H9 (cell line): ENCODE data around the gene GEMIN4. TPM values are rescaled to one million over a fixed set of nuclear protein-coding genes. Genes with fewer than 3 reads are reported as not detected.

Experiments used
- DNase-seq: peaks from one replicate; pipeline ENCODE4 v3.0.0-alpha.2; 2017
- H2AFZ ChIP-seq: one replicate; pipeline ENCODE4 v1.6.1; 2013; ENCODE audit warnings: mild to moderate bottlenecking, low read length, control low read depth, moderate library complexity
- H2AK5ac ChIP-seq: 2 replicates; pipeline ENCODE4 v1.6.1; 2013; ENCODE audit warnings: low read length, control low read depth, mixed read lengths; ENCODE audit not compliant: insufficient read length
- H2BK120ac ChIP-seq: one replicate; pipeline ENCODE4 v1.6.1; 2013; ENCODE audit warnings: low read depth, mild to moderate bottlenecking, low read length, control low read depth, inconsistent platforms; ENCODE audit not compliant: poor library complexity, severe bottlenecking
- H2BK12ac ChIP-seq: 2 replicates; pipeline ENCODE4 v1.6.1; 2013; ENCODE audit warnings: low read length, control low read depth, mixed read lengths, low read depth; ENCODE audit not compliant: insufficient read length
- H2BK15ac ChIP-seq: 2 replicates; pipeline ENCODE4 v1.6.1; 2013; ENCODE audit warnings: low read depth, low read length, control low read depth
- H2BK20ac ChIP-seq: one replicate; pipeline ENCODE4 v1.6.1; 2013; ENCODE audit warnings: low read depth, mild to moderate bottlenecking, low read length, control low read depth, inconsistent platforms; ENCODE audit not compliant: poor library complexity, severe bottlenecking
- H2BK5ac ChIP-seq: 2 replicates; pipeline ENCODE4 v1.6.1; 2013; ENCODE audit warnings: low read length, control low read depth, mixed read lengths; ENCODE audit not compliant: insufficient read length
- H3K14ac ChIP-seq: 2 replicates; pipeline ENCODE4 v1.6.1; 2013; ENCODE audit warnings: low read length, control low read depth; ENCODE audit not compliant: insufficient read depth
- H3K18ac ChIP-seq: 2 replicates; pipeline ENCODE4 v1.6.1; 2013; ENCODE audit warnings: low read depth, mild to moderate bottlenecking, mixed read lengths, low read length, control low read depth; ENCODE audit not compliant: insufficient read length
- H3K23ac ChIP-seq: 2 replicates; pipeline ENCODE4 v1.6.1; 2013; ENCODE audit warnings: low read length, control low read depth, mixed read lengths, low read depth; ENCODE audit not compliant: insufficient read length
- H3K23me2 ChIP-seq: 2 replicates; pipeline ENCODE4 v1.6.1; 2013; ENCODE audit warnings: low read depth, mild to moderate bottlenecking, mixed read lengths, low read length, control low read depth; ENCODE audit not compliant: insufficient read length, poor library complexity, severe bottlenecking
- H3K27ac ChIP-seq: 2 replicates; pipeline ENCODE4 v1.5.1; 2013; ENCODE audit warnings: low read length, control low read depth, mixed read lengths, low read depth; ENCODE audit not compliant: insufficient read length
- H3K27me3 ChIP-seq: 2 replicates; pipeline ENCODE4 v1.6.1; 2013; ENCODE audit warnings: low read length, control low read depth, inconsistent platforms; ENCODE audit not compliant: insufficient read depth
- H3K4ac ChIP-seq: 2 replicates; pipeline ENCODE4 v1.6.1; 2013; ENCODE audit warnings: low read depth, mild to moderate bottlenecking, control low read depth, inconsistent platforms, low read length, moderate library complexity
- H3K4me1 ChIP-seq: 2 replicates; pipeline ENCODE4 v1.6.1; 2013; ENCODE audit warnings: low read length, control low read depth, inconsistent platforms; ENCODE audit not compliant: insufficient read depth
- H3K4me2 ChIP-seq: 2 replicates; pipeline ENCODE4 v1.6.1; 2013; ENCODE audit warnings: low read length, control low read depth, mixed read lengths; ENCODE audit not compliant: insufficient read length, insufficient read depth
- H3K56ac ChIP-seq: 2 replicates; pipeline ENCODE4 v1.6.1; 2013; ENCODE audit warnings: low read depth, mild to moderate bottlenecking, mixed read lengths, low read length, control low read depth; ENCODE audit not compliant: insufficient read length
- H3K79me1 ChIP-seq: 2 replicates; pipeline ENCODE4 v1.6.1; 2013; ENCODE audit warnings: low read depth, mild to moderate bottlenecking, moderate library complexity, low read length, control low read depth, inconsistent platforms; ENCODE audit not compliant: insufficient read depth, poor library complexity, severe bottlenecking
- H3K79me2 ChIP-seq: 2 replicates; pipeline ENCODE4 v1.6.1; 2013; ENCODE audit warnings: low read length, control low read depth, inconsistent platforms; ENCODE audit not compliant: insufficient read depth
- H3K9ac ChIP-seq: 2 replicates; pipeline ENCODE4 v1.6.1; 2013; ENCODE audit warnings: low read length, control low read depth, mixed read lengths; ENCODE audit not compliant: insufficient read length; ENCODE audit errors: extremely low read depth
- H3K9me3 ChIP-seq: one replicate; pipeline ENCODE4 v1.6.1; 2013; ENCODE audit warnings: low read depth, low read length, inconsistent platforms; ENCODE audit not compliant: control insufficient read depth
- H3T11ph ChIP-seq: one replicate; pipeline ENCODE4 v1.6.1; 2013; ENCODE audit warnings: mild to moderate bottlenecking, low read length, control low read depth, inconsistent platforms
- H4K20me1 ChIP-seq: one replicate; pipeline ENCODE4 v1.6.1; 2013; ENCODE audit not compliant: control insufficient read depth, insufficient read length, insufficient read depth
- H4K5ac ChIP-seq: 2 replicates; pipeline ENCODE4 v1.6.1; 2013; ENCODE audit warnings: low read depth, mild to moderate bottlenecking, mixed read lengths, low read length, control low read depth; ENCODE audit not compliant: insufficient read length
- H4K8ac ChIP-seq: replicated peaks from 2 replicates; pipeline ENCODE4 v1.6.1; 2013; ENCODE audit warnings: low read length, control low read depth, mixed read lengths, low read depth; ENCODE audit not compliant: insufficient read length
- H4K91ac ChIP-seq: 2 replicates; pipeline ENCODE4 v1.6.1; 2013; ENCODE audit warnings: low read depth, mild to moderate bottlenecking, moderate library complexity, mixed read lengths, low read length, control low read depth; ENCODE audit not compliant: insufficient read length
- H3K27ac Mint-ChIP-seq, 3 experiments: 2 replicates in 2 of 3; 3 replicates in 1 of 3; pipeline ENCODE4 v1.8.0; 2020 to 2021; ENCODE audit warnings: mixed read lengths in 3 of 3, mild to moderate bottlenecking in 1 of 3, moderate library complexity in 1 of 3
- H3K27me3 Mint-ChIP-seq: 2 replicates; pipeline ENCODE4 v1.8.0; 2021; ENCODE audit warnings: low read depth, mild to moderate bottlenecking, moderate library complexity, mixed read lengths
- H3K36me3 Mint-ChIP-seq, 3 experiments: 2 replicates in 2 of 3; 3 replicates in 1 of 3; pipeline ENCODE4 v1.8.0; 2020 to 2021; ENCODE audit warnings: low read depth in 3 of 3, mixed read lengths in 3 of 3; ENCODE audit not compliant: insufficient read depth in 1 of 3
- H3K4me1 Mint-ChIP-seq, 2 experiments: 2 replicates each; pipeline ENCODE4 v1.8.0; 2020; ENCODE audit warnings: mixed read lengths in 2 of 2
- H3K4me3 Mint-ChIP-seq, 2 experiments: 2 replicates in 1 of 2; 3 replicates in 1 of 2; pipeline ENCODE4 v1.8.0; 2020 to 2021; ENCODE audit warnings: mild to moderate bottlenecking in 2 of 2, mixed read lengths in 2 of 2, moderate library complexity in 1 of 2
- H3K9me3 Mint-ChIP-seq, 2 experiments: 2 replicates in 1 of 2; 3 replicates in 1 of 2; pipeline ENCODE4 v1.8.0; 2020; ENCODE audit warnings: mild to moderate bottlenecking in 2 of 2, mixed read lengths in 2 of 2, moderate library complexity in 1 of 2
- CTCF ChIP-seq: fragments of 200-600 bp; sonication (generic); conservative IDR thresholded peaks from 3 replicates; pipeline ENCODE4 v1.8.0; 2021; ENCODE audit warnings: antibody characterized with exemption, mild to moderate bottlenecking
- WGBS: extraction: QIAGEN DNeasy Blood & Tissue Kit; methylation state at CpG from one replicate; pipeline ENCODE4 v1.1.7; 2013; ENCODE audit warnings: missing lambda C conversion rate, low lambda C conversion rate, mixed read lengths; ENCODE audit not compliant: insufficient read length; ENCODE audit errors: extremely low coverage; 5-methylcytosine and 5-hydroxymethylcytosine counted together
- total RNA-seq: library from RNA; stranded (reverse); gene quantifications from 2 replicates; pipeline ENCODE4 v1.2.1, GENCODE V29; 2021

GEMIN4 gene
- total RNA-seq, 1 experiment from 2014 or later = 56.8 TPM

GRCh38 chr17:788551-788950, 36.5 kb upstream of the GEMIN4 start:
- Histone ChIP-seq H3K56ac (no peak overlapping the region), H2AFZ (no peak overlapping the region), H3K79me2 (peaks cover 3% of the 10 kb centered on the region; the same call in 1 of the 2 replicates), H3K27ac (no peak overlapping the region), H3K23me2 (no peaks in the 10 kb centered on the region), H3K23ac (no peak overlapping the region), H3K79me1 (peaks cover 4% of the 10 kb centered on the region), H3T11ph (no peak overlapping the region), H3K14ac (no peak overlapping the region), H4K8ac (no peak overlapping the region), H2BK120ac (no peak overlapping the region), H4K20me1 (no peaks in the 10 kb centered on the region), H3K9ac (no peak overlapping the region), H3K27me3 (no peaks in the 10 kb centered on the region), H4K5ac (no peak overlapping the region), H3K4ac (no peak overlapping the region), H3K4me2 (no peak overlapping the region), H2BK12ac (no peak overlapping the region), H2AK5ac (no peak overlapping the region), H3K18ac (no peak overlapping the region), H3K9me3 (no peaks in the 10 kb centered on the region), H2BK5ac (no peak overlapping the region), H3K4me1 (no peaks in the 10 kb centered on the region), H2BK15ac (no peak overlapping the region), H4K91ac (no peak overlapping the region), H2BK20ac (no peak overlapping the region)
- Mint-ChIP-seq H3K9me3 (no peaks in the 10 kb centered on the region), H3K4me3 (no peak overlapping the region), H3K4me1 (peaks cover 3 to 15% of the 10 kb centered on the region in 2 experiments; a peak in 3 of 4 replicates), H3K27ac (no peak overlapping the region), H3K36me3 (peaks cover 22 to 64% (median 61%) of the 10 kb centered on the region in 3 experiments; a peak in 6 of 7 replicates), H3K27me3 (no peaks in the 10 kb centered on the region; the same call in 1 of the 2 replicates)
- no CpG with 5 or more reads among the region's 4 CpGs for WGBS
- TF ChIP-seq CTCF = no peak
- no peak for DNase-seq
